ENCODE measurements around the gene C16orf46.
A peak's percentile ranks its signal among the peaks of the same experiment; 100 is the strongest.

C16orf46 gene

GRCh38 chr16:81101702-81102101, 24.7 kb upstream of the C16orf46 start:
- no peak for TF ChIP-seq CTCF (IDR thresholded peaks at IDR 0.05; ENCODE audit: borderline replicate concordance, extremely low read depth, low read length, poor library complexity, severe bottlenecking)
- no peak for TF ChIP-seq EZH2 (IDR thresholded peaks at IDR 0.05; ENCODE audit: borderline replicate concordance, low read depth, low read length, severe bottlenecking)
- no peak for ATAC-seq (ENCODE audit: insufficient read depth, low read depth)
- no peaks in the 10 kb centered on the region for H3K36me3 ChIP-seq (ENCODE audit: insufficient read depth, low read length)
- no peak overlapping the region for H3K4me3 ChIP-seq (ENCODE audit: low read depth in 1 of 2, low read length in 2 of 2)
- H3K4me1 ChIP-seq (ENCODE audit: insufficient read depth, low read length): peaks cover 7% of the 10 kb centered on the region
- no peak overlapping the region for H3K9ac ChIP-seq (ENCODE audit: low read depth, low read length)
- no peaks in the 10 kb centered on the region for H3K9me3 ChIP-seq (ENCODE audit: insufficient read depth, low read length, severe bottlenecking)
- no peaks in the 10 kb centered on the region for H3K27me3 ChIP-seq (ENCODE audit: insufficient read depth, low read length, poor library complexity)
- no peak overlapping the region for H3K27ac ChIP-seq (ENCODE audit: low read length)
- no peaks in the 10 kb centered on the region for H3K79me2 ChIP-seq (ENCODE audit: insufficient read depth, low read length)
- no peaks in the 10 kb centered on the region for H4K20me1 ChIP-seq (ENCODE audit: insufficient read depth, low read length)
- no peak for DNase-seq
- no peak overlapping the region for H3K4me2 ChIP-seq (ENCODE audit: insufficient read depth, low read length)
- H2AFZ ChIP-seq (ENCODE audit: low read depth, low read length): no peak overlapping the region

- Histone ChIP-seq H3K4me1 (ENCODE audit: insufficient read depth, low read length) (peaks cover 12% of the 10 kb centered on the region), H4K20me1 (ENCODE audit: insufficient read depth, low read length) (no peaks in the 10 kb centered on the region), H3K9me3 (ENCODE audit: insufficient read depth, low read length, severe bottlenecking) (no peaks in the 10 kb centered on the region), H3K79me2 (ENCODE audit: insufficient read depth, low read length) (peaks cover 10% of the 10 kb centered on the region), H3K27me3 (ENCODE audit: insufficient read depth, low read length, poor library complexity) (no peaks in the 10 kb centered on the region), H3K27ac (ENCODE audit: low read length) (no peak overlapping the region), H3K4me3 (ENCODE audit: low read depth in 1 of 2, low read length in 2 of 2) (no peak overlapping the region), H3K36me3 (ENCODE audit: insufficient read depth, low read length) (no peaks in the 10 kb centered on the region; the same call in 1 of the 2 replicates), H3K9ac (ENCODE audit: low read depth, low read length) (no peak overlapping the region), H2AFZ (ENCODE audit: low read depth, low read length) (no peak overlapping the region), H3K4me2 (ENCODE audit: insufficient read depth, low read length) (no peak overlapping the region)
- no peak for TF ChIP-seq EZH2 (IDR thresholded peaks at IDR 0.05; ENCODE audit: borderline replicate concordance, low read depth, low read length, severe bottlenecking)
- no peak for TF ChIP-seq CTCF (IDR thresholded peaks at IDR 0.05; ENCODE audit: borderline replicate concordance, extremely low read depth, low read length, poor library complexity, severe bottlenecking)
- DNase-seq (no peak), ATAC-seq (ENCODE audit: insufficient read depth, low read depth) (no peak)
These were observed 22.9 kb upstream of the C16orf46 start for GRCh38 chr16:81099958-81100357.

- peaks cover 19% of the 10 kb centered on the region for H3K4me1 ChIP-seq (ENCODE audit: insufficient read depth, low read length)
- H2AFZ ChIP-seq (ENCODE audit: low read depth, low read length): peak overlapping the region; percentile 90
- no peaks in the 10 kb centered on the region for H4K20me1 ChIP-seq (ENCODE audit: insufficient read depth, low read length)
- H3K9me3 ChIP-seq (ENCODE audit: insufficient read depth, low read length, severe bottlenecking): no peaks in the 10 kb centered on the region
- H3K27me3 ChIP-seq (ENCODE audit: insufficient read depth, low read length, poor library complexity): no peaks in the 10 kb centered on the region
- no peak for TF ChIP-seq CTCF (IDR thresholded peaks at IDR 0.05; ENCODE audit: borderline replicate concordance, extremely low read depth, low read length, poor library complexity, severe bottlenecking)
- TF ChIP-seq EZH2 (IDR thresholded peaks at IDR 0.05; ENCODE audit: borderline replicate concordance, low read depth, low read length, severe bottlenecking): no peak
- H3K4me2 ChIP-seq (ENCODE audit: insufficient read depth, low read length): peak overlapping the region; percentile 94; the same call in 1 of the 2 replicates
- no peak overlapping the region for H3K4me3 ChIP-seq (ENCODE audit: low read depth in 1 of 2, low read length in 2 of 2)
- H3K9ac ChIP-seq (ENCODE audit: low read depth, low read length): no peak overlapping the region
- no peak for ATAC-seq (ENCODE audit: insufficient read depth, low read depth)
- no peak overlapping the region for H3K27ac ChIP-seq (ENCODE audit: low read length)
- no peaks in the 10 kb centered on the region; the same call in 1 of the 2 replicates for H3K36me3 ChIP-seq (ENCODE audit: insufficient read depth, low read length)
- H3K79me2 ChIP-seq (ENCODE audit: insufficient read depth, low read length): peaks cover 32% of the 10 kb centered on the region
- DNase-seq: no peak
These were observed 20.2 kb upstream of the C16orf46 start for GRCh38 chr16:81097230-81097629.
